Hepatocyte (in vitro differentiated cells): ENCODE measurements around the gene PISD. TPM values are rescaled to one million over a fixed set of nuclear protein-coding genes. Genes with fewer than 3 reads are reported as not detected.

ENCODE experiments used
- DNase-seq: peaks from one replicate; pipeline ENCODE4 v3.0.0-alpha.2; 2016; ENCODE audit warnings: low spot score
- H2AFZ ChIP-seq: fragments of 200-600 bp; sonication (generic); 2 replicates; pipeline ENCODE4 v1.6.0; 2016; ENCODE audit warnings: antibody characterized with exemption, mild to moderate bottlenecking
- H3K27ac ChIP-seq: fragments of 200-600 bp; sonication (generic); 2 replicates; pipeline ENCODE4 v1.5.1; 2016; ENCODE audit warnings: mild to moderate bottlenecking
- H3K27me3 ChIP-seq: fragments of 200-600 bp; sonication (generic); 2 replicates; pipeline ENCODE4 v1.6.1; 2016
- H3K36me3 ChIP-seq: fragments of 200-600 bp; sonication (generic); replicated peaks from 2 replicates; pipeline ENCODE4 v1.5.1; 2016; ENCODE audit warnings: low read depth; ENCODE audit not compliant: insufficient read depth
- H3K4me1 ChIP-seq: fragments of 200-600 bp; sonication (generic); 2 replicates; pipeline ENCODE4 v1.5.1; 2016; ENCODE audit warnings: mild to moderate bottlenecking, moderate library complexity; ENCODE audit not compliant: insufficient read depth
- H3K4me2 ChIP-seq: fragments of 200-600 bp; sonication (generic); 2 replicates; pipeline ENCODE4 v1.6.0; 2016
- H3K4me3 ChIP-seq: fragments of 200-600 bp; sonication (generic); 2 replicates; pipeline ENCODE4 v1.5.1; 2016; ENCODE audit warnings: mild to moderate bottlenecking
- H3K79me2 ChIP-seq: fragments of 200-600 bp; sonication (generic); 2 replicates; pipeline ENCODE4 v1.6.0; 2017; ENCODE audit warnings: mild to moderate bottlenecking
- H3K9me2 ChIP-seq: fragments of 200-600 bp; sonication (generic); replicated peaks from 2 replicates; pipeline ENCODE4 v1.6.0; 2017; ENCODE audit warnings: mild to moderate bottlenecking; ENCODE audit not compliant: insufficient read depth
- H3K9me3 ChIP-seq: fragments of 200-600 bp; sonication (generic); 2 replicates; pipeline ENCODE4 v1.5.1; 2016; ENCODE audit warnings: low read depth, mild to moderate bottlenecking
- H4K20me1 ChIP-seq: fragments of 200-600 bp; sonication (generic); 2 replicates; pipeline ENCODE4 v1.6.0; 2016; ENCODE audit warnings: mild to moderate bottlenecking; ENCODE audit not compliant: insufficient read depth, poor library complexity, severe bottlenecking
- EZH2 ChIP-seq: fragments of 200-600 bp; sonication (generic); IDR thresholded peaks from 2 replicates; pipeline ENCODE4 v1.6.1; 2016; ENCODE audit warnings: antibody characterized with exemption, mild to moderate bottlenecking, borderline replicate concordance
- EZH2phosphoT487 ChIP-seq: fragments of 200-600 bp; sonication (generic); IDR thresholded peaks from one replicate; pipeline ENCODE4 v1.6.1; 2018; ENCODE audit warnings: antibody characterized with exemption, mild to moderate bottlenecking, low read depth, moderate library complexity; ENCODE audit not compliant: unreplicated experiment, severe bottlenecking
- WGBS: methylation state at CpG from one replicate; pipeline ENCODE4 v1.1.6; 2016; ENCODE audit warnings: low lambda C conversion rate; ENCODE audit errors: missing lambda C conversion rate; 5-methylcytosine and 5-hydroxymethylcytosine counted together
- polyA plus RNA-seq: library from polyadenylated mRNA; unstranded; fragments of >200 nt; fragmentation: Nextera tagmentation; extraction: Ambion mirVana; gene quantifications from 2 replicates; pipeline ENCODE4 v1.2.1, GENCODE V29; 2016
- total RNA-seq: library from RNA; depleted of rRNA; stranded (reverse); fragments of >200 nt; gene quantifications from 2 replicates; pipeline ENCODE4 v1.2.3, GENCODE V29; 2014
- TF ChIP-seq, protein P1 (sequence below): fragments of 200-600 bp; sonication (generic); IDR thresholded peaks from 2 replicates; pipeline ENCODE4 v1.5.1; 2016; ENCODE audit warnings: antibody characterized with exemption, mild to moderate bottlenecking; ENCODE audit not compliant: poor library complexity

The PISD gene
- total and polyA plus RNA-seq, 2 experiments from 2014 or later = 46.2 to 62.9 TPM

DNA sequence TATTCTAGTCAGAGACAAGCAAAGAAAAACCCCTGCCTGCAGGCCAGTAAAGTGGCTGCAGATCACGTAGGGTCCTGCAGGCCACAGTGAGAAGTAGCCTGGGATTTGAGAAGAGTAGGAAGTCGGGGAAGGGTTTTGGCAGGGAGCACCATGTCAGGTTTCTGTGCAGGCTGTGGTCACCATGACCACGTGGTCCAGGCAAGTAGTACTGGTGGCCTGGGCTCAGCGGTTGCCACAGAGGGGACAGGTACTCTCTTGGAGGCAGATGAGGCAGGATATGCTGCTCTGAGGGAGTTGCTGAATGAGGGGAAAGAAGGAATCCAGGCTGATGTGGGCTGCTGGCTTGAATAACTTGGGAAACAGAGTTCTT is 46.5 kb downstream of the PISD start:
- no peaks in the 10 kb centered on the region for H4K20me1 ChIP-seq
- H2AFZ ChIP-seq = no peak overlapping the region
- peaks cover 7% of the 10 kb centered on the region for H3K4me1 ChIP-seq
- WGBS = 83% methylated on average over 4 of the region's 4 CpGs
- H3K4me2 ChIP-seq = no peak overlapping the region
- no peak for TF ChIP-seq EZH2phosphoT487
- no peak for TF ChIP-seq EZH2
- TF ChIP-seq, protein P1, sequence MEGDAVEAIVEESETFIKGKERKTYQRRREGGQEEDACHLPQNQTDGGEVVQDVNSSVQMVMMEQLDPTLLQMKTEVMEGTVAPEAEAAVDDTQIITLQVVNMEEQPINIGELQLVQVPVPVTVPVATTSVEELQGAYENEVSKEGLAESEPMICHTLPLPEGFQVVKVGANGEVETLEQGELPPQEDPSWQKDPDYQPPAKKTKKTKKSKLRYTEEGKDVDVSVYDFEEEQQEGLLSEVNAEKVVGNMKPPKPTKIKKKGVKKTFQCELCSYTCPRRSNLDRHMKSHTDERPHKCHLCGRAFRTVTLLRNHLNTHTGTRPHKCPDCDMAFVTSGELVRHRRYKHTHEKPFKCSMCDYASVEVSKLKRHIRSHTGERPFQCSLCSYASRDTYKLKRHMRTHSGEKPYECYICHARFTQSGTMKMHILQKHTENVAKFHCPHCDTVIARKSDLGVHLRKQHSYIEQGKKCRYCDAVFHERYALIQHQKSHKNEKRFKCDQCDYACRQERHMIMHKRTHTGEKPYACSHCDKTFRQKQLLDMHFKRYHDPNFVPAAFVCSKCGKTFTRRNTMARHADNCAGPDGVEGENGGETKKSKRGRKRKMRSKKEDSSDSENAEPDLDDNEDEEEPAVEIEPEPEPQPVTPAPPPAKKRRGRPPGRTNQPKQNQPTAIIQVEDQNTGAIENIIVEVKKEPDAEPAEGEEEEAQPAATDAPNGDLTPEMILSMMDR = no peak
- H3K9me2 ChIP-seq = no peaks in the 10 kb centered on the region
- no peaks in the 10 kb centered on the region for H3K9me3 ChIP-seq
- no peak for DNase-seq
- H3K4me3 ChIP-seq = no peak overlapping the region
- H3K27me3 ChIP-seq = no peaks in the 10 kb centered on the region
- no peaks in the 10 kb centered on the region for H3K36me3 ChIP-seq
- no peaks in the 10 kb centered on the region for H3K79me2 ChIP-seq
- H3K27ac ChIP-seq = peak overlapping the region; percentile 62

DNA sequence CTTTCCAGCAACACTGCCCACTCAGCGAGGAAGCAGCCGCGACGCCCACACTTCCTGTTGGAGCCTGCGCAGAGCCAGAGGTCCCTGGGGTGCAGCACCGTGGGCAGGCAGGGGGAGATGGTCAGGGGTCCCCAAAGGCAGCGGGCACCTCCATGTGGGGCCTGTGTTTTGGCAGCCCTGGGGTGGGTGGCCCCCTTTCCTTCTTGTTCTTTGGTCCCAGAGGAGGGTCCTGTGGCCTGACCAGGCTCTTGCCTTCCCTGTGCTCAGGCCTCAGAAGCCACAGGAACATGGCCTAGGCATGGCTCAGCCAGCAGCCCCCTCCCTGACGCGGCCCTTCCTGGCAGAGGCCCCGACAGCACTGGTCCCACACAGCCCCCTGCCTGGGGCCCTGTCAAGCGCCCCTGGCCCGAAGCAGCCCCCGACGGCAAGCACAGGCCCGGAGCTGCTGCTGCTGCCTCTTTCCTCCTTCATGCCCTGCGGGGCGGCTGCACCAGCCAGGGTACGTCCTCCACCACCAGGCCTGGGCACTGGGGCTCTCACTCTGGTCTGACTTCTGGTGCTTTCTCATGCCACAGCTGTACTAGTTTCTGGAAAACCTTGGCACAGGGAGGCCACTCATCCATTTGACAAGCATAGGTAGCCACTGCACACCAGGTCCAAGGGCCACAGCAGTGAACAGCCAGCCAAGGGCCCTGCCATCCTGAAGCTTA is 47.1 kb downstream of the PISD start:
- no peak overlapping the region for H2AFZ ChIP-seq
- TF ChIP-seq EZH2phosphoT487 (no peak), EZH2 (no peak)
- TF ChIP-seq, protein P1 = no peak
- no peak overlapping the region for H3K27ac ChIP-seq

DNA sequence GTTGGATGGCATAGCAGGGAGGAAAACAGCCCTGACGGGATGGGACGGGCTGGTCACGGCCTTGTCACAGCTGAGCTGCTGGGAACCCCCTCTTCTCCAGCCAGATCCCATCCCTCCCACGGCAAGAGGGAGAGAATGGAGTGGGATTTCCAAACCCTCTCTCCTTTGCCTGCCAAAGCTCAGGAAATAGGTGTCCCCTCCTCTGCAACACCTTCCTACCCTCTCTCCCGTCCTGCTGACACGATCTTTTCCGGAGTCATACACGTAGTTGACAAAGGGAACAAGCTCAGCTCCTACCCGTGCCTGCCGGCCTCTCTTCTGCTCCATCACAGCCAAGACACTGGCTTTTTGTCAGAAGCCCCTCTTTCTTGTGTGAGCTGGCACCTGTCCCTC is 48.1 kb downstream of the PISD start:
- Histone ChIP-seq H4K20me1 (no peaks in the 10 kb centered on the region), H3K4me2 (no peak overlapping the region), H3K27ac (no peak overlapping the region), H3K4me3 (no peak overlapping the region), H3K27me3 (no peaks in the 10 kb centered on the region), H3K36me3 (no peaks in the 10 kb centered on the region), H3K9me2 (no peaks in the 10 kb centered on the region), H3K4me1 (peaks cover 7% of the 10 kb centered on the region), H3K9me3 (no peaks in the 10 kb centered on the region), H3K79me2 (no peaks in the 10 kb centered on the region), H2AFZ (no peak overlapping the region)
- 92% methylated on average over 10 of the region's 10 CpGs for WGBS
- DNase-seq = no peak
- TF ChIP-seq, protein P1 = no peak

More for the DNA sequence above, 47.1 kb downstream of the PISD start:
- Histone ChIP-seq H3K4me3 (no peak overlapping the region), H3K4me2 (no peak overlapping the region), H3K9me2 (no peaks in the 10 kb centered on the region), H3K79me2 (no peaks in the 10 kb centered on the region), H4K20me1 (no peaks in the 10 kb centered on the region), H3K9me3 (no peaks in the 10 kb centered on the region), H3K4me1 (peaks cover 7% of the 10 kb centered on the region), H3K27me3 (no peaks in the 10 kb centered on the region), H3K36me3 (no peaks in the 10 kb centered on the region)
- 98% methylated on average over 18 of the region's 18 CpGs for WGBS
- DNase-seq = no peak
